HPDE6-E6E7 (cell line): ENCODE data around the gene CFDP1.

Experiments used
- DNase-seq: peaks from one replicate; pipeline ENCODE4 v3.0.0; 2011; ENCODE audit warnings: missing footprints; ENCODE audit errors: extremely low spot score

Gene CFDP1

DNA sequence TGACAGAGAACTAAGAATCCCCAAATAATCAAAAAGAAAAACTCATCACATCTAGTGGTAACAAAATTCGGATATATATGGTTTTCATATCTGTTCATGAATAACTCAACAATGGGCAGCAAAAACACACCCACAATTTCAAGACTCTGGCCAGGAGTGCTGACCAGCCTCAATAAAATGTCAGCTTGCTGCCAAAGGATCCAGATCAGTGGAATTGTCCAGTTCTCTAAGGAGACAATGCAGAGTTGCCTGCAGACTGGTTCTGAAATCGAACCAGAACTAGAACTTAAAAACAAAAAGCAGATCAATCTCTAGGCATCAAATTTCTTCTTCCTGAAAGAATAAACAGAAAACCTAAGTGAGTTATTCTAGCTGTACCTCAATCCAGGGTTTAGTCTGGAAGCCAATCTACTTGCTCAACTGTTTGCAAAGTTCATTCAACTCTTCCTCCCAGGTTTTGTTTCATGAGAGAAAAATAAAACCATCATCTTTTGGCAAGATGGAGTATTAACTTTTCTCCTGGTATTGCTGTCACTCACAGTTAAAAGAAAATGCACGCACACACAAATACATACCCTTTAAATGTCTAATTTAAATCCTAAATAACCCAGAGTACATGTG is 61.0 kb downstream of the CFDP1 start:
- DNase-seq: no peak

DNA sequence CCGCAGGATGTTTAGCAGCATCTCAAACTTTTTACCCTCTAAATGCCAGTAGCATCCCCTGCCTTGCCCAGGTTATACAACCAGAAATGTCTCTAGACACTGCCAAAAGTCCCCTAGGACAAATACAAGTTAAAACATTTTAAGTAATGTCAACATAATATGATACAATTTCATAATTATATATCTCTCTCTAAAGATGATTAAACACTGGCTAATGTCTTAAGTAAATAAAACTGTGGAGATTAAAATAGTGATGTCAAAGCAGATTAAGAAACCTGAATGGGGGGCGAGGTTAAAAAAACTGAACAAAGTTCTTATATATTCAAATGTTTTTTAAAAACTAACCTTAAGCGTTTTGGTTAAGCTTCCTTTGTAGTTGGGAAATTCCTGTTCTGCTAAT is 62.1 kb downstream of the CFDP1 start:
- no peak for DNase-seq

DNA sequence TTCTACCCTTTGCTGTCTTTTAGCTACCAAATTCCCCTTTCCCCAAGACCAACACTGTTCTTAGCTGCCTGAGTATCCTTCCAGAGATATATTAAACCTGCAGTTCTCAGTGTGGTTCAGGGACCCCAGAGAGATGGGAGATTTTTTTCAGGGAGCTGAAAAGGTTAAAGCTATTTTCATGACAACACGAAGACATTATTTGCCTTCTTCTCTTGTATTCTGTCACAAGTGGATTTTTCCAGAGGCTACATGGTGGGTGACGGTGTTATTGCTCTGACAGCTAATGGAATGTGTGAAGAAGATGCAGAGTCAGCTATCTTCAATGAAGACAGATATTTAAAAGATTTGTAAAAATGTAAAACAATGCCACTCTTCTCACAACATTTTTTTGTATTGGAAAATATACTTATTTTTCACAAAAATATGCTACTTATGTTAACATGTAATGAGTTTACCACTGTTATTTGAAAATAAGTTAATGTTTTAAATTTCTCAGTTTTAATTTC is 69.0 kb downstream of the CFDP1 start:
- DNase-seq: no peak

- DNase-seq: no peak
Observed at GRCh38 chr16:75362846-75363245, 70.5 kb downstream of the CFDP1 start.

DNA sequence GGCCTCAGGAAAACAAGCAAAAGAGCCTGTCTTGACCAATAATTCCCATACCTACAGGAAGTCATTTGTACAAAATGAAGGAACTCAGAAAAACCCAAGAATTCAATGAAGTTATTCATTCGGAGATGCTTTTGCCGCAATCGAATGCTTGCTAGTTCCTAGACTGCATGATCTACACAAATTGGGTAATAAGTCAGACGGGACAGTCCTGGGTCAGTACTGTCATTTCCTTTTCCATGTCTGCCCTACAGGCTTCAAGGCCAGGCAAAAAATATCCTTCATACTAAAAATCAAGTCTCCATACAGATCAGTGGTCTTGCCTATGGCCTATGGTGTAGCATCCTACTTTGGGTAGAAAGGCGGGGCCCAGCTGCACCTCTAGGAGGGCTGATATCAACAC is 71.4 kb downstream of the CFDP1 start:
- no peak for DNase-seq

GRCh38 chr16:75354170-75354569 is 79.1 kb downstream of the CFDP1 start:
- DNase-seq: no peak

DNA sequence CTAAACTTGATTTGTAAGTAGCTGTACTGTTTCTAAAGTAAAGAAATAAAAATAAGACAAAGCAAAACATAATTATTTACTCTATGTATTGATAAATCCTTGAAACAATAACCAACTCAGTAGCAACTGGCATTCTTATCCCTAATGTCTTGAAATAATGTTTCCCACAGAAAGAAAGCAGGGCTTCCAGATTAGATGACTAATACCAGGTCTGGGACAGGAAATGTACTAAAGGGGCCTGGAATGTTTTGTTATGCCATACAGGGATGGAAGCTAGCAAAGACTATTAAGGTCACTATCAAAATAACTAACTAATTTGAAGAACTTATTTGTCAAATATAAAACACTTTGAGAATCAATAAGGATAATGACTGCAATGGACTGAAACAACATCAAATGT is 82.1 kb downstream of the CFDP1 start:
- DNase-seq: peak; percentile 44

GRCh38 chr16:75345711-75346110 is 87.6 kb downstream of the CFDP1 start:
- no peak for DNase-seq

- DNase-seq: no peak
Observed at GRCh38 chr16:75343941-75344340, 89.4 kb downstream of the CFDP1 start.

- DNase-seq: no peak
Observed at GRCh38 chr16:75343286-75343685, 90.0 kb downstream of the CFDP1 start.

DNA sequence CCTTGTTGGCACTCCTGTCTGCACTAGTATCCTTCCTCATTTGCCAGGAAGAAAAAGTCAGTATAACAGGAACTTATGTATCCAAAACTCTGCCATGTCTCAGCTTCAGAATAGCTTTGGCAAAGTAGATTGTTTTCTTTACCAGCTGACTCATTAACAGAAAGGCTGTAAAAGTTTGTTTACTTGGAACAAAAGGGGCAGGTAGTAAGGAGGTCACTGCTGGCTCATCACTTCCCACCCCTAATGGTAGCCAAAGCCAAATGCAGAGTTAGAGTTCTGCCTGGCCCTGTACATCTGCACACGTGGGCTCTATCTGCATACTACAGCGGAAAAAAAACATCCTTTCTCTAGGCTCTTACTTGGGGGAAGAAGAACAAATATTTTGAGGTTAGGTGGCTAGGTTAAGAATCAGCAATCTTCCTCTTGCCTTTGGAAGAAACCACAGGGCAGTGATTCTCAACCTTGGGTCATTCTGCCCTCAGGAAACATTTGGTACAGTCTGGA is 90.9 kb downstream of the CFDP1 start:
- peak; percentile 38 for DNase-seq

- DNase-seq: no peak
Observed at GRCh38 chr16:75341564-75342307, 91.6 kb downstream of the CFDP1 start.

GRCh38 chr16:75340741-75341491 is 92.4 kb downstream of the CFDP1 start:
- no peak for DNase-seq

- DNase-seq: no peak
Observed at GRCh38 chr16:75337430-75337829, 95.9 kb downstream of the CFDP1 start.

GRCh38 chr16:75336521-75336920 is 96.8 kb downstream of the CFDP1 start:
- DNase-seq: no peak

DNA sequence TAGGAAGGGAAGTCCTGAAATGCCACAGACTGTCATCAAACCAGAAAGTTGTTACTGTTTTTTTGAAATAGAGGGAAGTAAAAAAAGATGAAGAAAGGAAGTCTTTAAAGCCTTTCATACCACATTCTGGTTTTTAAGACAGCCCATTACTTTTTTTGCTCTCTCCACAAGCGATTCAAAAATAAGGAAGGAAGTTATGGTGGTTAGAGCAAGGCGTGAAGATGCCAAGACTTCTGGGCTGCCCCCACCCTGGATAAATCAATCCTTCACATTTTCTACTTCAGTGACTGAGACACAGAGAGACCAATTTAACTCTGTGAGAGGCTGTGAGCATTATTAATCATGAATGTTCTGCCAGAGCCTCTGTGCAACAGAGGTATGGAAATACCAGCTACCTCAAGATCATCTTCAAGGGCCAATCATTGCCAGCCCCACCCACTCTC is 99.6 kb downstream of the CFDP1 start:
- DNase-seq: no peak

- DNase-seq: no peak
Observed at GRCh38 chr16:75329943-75330342, 103.4 kb downstream of the CFDP1 start.

- no peak for DNase-seq
Observed at GRCh38 chr16:75326333-75326732, 107.0 kb downstream of the CFDP1 start.

GRCh38 chr16:75323933-75324332 is 109.4 kb downstream of the CFDP1 start:
- DNase-seq: no peak

DNA sequence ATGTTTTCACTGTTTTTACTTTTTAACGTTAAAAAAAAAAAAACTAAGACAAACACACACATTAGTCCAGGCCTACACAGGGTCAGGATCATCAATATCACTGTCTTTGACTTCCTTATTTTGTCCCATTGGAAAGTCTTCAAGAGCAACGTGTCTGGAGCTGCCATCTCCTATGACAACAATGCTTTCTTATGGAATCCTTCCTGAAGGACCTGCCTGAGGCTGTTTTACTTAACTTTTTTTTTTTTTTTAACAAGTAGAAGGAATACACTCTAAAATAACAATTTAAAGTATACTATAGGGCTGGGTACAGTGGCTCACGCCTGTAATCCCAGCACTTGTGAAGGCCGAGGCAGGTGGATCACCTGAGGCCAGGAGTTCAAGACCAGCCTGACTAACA is 110.1 kb downstream of the CFDP1 start:
- no peak for DNase-seq

DNA sequence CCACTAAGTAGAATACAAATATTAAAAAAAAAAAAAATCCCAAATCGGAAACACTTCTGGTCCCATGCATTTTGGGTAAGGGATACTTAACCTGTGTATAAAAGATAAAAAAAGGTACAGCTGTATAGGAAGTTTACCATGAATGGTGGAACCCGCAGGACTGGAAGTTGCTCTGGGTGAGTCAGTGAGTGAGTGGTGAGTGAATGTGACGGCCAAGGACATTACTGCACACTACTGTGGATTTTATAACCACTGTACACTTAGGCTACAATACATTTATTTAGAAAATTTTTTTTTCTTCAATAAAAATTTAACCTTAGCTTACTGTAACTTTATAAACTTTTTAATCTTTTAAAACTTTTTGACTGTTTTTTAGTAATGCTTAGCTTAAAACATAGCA is 110.6 kb downstream of the CFDP1 start:
- DNase-seq: no peak

- no peak for DNase-seq
Observed at GRCh38 chr16:75320435-75320834, 112.9 kb downstream of the CFDP1 start.
